GM19455 (cell line): ENCODE measurements around the gene CKAP2L.
A peak's percentile ranks its signal among the peaks of the same experiment; 100 is the strongest.

Source experiments
- ATAC-seq: cut with Tn5 transposase; IDR thresholded peaks from one replicate; pipeline ENCODE4 v1.9.1; 2021; ENCODE audit not compliant: unreplicated experiment

The CKAP2L gene, protein sequence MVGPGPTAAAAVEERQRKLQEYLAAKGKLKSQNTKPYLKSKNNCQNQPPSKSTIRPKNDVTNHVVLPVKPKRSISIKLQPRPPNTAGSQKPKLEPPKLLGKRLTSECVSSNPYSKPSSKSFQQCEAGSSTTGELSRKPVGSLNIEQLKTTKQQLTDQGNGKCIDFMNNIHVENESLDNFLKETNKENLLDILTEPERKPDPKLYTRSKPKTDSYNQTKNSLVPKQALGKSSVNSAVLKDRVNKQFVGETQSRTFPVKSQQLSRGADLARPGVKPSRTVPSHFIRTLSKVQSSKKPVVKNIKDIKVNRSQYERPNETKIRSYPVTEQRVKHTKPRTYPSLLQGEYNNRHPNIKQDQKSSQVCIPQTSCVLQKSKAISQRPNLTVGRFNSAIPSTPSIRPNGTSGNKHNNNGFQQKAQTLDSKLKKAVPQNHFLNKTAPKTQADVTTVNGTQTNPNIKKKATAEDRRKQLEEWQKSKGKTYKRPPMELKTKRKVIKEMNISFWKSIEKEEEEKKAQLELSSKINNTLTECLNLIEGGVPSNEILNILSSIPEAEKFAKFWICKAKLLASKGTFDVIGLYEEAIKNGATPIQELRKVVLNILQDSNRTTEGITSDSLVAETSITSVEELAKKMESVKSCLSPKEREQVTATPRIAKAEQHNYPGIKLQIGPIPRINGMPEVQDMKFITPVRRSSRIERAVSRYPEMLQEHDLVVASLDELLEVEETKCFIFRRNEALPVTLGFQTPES

DNA sequence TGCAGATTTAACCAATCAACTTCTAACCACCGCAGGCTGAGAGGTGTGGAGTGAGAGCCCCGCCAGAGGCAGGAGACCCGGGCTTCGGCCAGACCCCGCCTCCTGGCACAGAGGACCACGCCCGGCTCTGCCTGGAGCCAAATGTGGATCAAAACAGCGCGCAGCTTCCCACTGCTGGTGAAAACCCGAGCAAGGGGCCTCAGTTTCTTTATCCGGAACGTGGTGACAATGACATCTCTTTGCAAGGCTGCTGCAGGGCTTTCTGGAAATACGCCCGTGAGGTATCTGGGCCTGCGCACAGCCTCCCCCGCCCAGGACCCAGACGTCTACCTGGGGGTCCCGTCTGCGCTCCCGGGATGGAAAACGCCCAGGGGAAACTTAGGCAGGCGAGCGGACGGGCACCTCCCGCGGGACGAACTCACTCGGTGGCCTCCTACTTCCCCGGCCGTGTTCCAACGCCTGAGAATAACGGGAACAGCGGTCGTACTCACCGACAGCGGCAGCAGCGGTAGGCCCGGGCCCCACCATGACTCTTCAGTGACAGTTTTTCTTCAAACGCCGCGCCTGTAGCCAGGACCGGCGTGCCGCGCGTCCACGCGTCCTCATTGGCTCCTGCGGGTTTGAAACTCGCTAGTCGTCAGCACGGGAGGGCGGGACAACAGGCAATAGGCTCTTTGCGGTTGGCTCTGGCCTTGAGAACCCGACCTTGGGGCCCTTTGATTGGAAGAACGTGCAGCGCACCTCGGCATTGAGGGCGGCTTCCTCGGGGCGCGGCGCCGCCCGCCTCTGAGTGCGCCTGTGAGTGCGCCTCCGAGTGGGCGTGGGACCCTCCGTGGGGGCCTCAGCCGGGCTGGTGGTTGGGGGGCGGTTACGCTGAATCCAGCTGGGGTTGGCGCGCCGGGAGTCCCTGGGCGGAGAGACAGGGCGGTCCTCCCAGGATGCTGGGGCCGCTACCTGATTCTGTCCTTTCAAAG lies at the start of gene CKAP2L:
Gene CKAP2L (minus strand): TSS at position 539 of the 974 bp plus-strand sequence. CDS start 11 bp downstream, at position 528.
- ATAC-seq = peak; percentile 97

DNA sequence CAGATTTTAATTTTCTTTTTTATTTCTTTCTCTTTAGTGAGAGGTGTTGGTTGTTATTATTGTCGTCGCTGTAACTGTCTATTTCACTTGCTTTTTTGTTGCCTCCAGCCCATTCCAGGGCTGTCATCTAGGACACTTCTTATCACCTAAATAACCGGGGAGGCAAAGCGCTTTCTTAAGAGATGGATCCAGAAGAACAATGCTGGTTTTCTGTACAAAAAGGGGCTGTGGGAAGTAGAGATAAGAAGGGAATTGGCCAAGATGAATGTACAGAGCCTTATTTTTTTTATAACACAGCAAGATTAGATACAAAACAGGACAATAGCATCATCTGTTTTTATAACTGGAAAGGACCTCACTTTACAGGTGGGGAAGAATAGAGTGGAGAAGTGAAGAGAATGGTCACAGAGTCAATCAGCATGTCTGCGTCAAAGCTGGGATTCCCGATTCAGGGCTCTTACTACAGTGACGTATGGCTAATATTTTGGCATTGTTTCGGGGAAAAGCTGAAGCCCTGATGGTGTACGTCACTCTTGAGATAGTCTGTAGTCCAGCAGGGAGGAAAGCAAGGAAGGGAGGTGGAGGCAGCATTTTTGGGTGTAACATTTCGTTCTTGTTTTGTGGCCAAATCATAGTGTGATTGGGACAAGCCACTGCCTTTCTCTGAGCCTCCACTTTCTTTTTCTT lies 49.0 kb upstream of the CKAP2L start:
- ATAC-seq = no peak

DNA sequence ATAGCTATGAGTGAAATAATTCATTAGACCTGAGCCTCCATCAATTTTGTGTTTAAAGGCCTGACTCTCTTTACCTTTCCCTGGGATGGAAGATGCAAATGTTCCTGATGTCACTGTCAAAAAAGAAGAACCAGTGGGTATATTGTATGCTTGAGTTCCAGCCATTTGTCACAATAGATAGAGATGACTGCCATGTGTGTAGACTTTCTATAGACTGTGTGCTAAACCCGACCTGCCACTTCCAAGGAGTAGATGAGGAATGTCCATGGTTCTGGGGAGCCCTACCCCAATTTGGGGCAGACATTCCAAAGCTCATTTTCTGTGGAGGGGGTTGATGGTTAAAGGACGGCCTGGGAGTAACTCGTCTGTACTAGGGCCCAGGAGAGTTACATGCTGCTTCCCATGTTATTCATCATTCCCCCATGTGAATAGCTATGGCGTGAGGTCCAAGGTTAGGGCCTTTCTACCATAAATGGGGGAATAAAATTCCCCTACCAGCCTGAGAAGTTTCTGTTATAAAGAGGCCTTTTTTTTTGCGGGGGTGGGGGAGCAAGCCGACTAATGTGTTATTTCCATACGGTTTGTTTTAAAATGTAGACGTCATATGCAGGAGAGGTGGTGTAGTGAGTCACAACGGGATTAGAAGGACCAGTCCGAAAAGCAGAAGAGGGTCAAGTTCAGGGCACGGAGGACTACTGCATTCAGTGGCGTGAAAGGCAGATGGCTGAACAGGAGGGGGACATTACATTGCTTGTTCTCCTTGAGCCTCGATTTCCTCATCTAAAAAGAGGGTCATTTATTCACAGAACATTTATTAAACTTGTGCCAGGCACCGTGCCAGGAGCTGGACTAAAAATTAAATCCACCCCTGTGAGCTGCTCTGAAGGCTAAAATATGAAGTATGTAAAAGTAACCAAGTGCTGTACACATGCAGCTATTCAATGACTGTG lies 48.2 kb upstream of the CKAP2L start:
- ATAC-seq = peak; percentile 47

DNA sequence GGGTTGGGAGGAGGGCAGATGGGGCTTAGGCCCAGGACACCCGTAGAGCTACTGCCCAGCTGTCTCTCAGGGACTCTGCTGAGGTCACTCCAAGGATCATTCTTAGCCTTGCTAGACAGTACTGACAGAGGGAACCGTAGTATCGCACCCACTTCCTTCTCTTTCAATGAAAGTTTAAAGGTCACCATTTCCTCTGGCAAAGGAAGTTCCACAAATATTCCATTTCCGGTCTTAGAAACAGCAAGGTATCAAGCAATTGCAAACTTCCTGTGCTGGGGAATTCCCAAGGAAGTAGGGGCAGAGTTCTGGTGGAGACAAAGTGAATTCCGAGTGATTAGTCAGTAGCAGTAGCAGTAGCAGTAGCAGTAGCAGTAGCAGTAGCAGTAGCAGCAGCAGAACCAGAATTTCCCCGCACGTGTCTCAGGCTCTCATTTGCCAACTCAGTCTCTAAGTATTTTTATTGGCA lies 47.5 kb upstream of the CKAP2L start:
- no peak for ATAC-seq

DNA sequence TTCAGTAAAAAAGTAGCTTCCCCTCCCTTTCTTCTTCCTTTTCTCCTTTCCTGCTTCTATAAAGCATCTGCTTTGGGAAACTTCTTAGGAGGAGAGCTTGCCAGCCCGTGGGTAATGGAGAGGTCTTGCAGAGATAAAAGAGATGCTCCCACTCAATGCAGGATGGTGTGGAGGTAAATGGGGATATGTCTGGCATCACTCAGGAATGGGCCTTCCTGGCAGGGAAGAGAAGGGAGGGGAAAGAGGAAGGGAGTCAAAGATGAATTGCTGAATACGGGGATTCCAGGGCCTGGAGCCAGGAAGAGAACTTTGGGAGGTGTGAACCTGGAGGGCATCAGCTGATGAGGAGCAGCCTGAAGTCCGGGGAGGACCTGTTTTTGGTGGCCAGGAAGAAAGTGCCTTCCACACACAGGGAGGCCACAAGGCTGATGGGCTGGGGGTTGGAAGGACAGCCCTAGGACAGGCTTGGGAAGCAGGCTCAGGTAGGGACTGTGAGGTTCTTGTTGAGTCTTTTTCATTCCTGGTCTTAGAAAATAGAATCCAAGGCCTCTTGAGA lies 46.9 kb upstream of the CKAP2L start:
- ATAC-seq = no peak

DNA sequence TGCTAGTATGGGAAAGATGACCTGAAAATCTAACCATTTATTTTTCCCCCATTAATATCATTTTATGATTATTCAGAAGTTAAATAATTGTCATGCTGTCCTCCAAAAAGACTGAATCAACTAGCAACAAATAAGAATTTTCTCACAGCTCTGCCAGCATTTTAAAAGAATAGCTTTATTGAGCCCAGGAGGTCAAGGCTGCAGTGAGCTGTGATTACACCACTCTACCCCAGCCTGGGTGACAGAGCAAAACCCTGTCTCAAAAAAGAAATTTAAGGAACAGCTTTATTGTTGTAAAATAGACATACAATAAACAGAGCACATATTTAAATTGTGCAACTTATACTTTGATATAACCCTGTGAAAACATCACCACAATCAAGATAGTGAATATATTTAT lies 44.7 kb upstream of the CKAP2L start:
- no peak for ATAC-seq

DNA sequence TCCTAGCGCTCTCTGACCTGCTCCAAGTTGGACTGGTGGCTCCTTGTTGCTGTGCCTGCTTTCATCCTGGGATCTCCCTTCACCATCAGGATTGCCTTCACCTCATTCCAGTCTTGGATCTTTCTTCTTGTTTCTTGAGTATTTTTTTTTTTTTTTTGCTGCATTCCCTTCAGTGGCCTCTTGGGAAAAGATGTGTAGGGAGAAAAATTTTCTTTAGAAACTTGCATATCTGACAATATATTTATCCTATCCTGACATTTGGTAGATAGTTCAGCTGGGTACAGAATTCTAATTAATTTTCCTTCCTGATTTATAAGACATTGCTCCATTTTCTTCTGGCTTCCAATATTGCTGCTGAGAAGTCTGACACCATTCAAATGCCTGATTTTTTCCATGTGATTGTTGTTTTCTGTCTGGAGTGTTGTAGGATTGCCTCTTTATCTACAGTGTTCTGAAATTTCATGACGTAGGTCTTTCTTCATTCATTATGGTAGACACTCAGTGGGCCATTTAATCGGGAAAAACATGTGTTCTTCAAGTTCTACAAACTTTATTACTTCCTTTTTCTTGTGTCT lies 42.9 kb upstream of the CKAP2L start:
- no peak for ATAC-seq

DNA sequence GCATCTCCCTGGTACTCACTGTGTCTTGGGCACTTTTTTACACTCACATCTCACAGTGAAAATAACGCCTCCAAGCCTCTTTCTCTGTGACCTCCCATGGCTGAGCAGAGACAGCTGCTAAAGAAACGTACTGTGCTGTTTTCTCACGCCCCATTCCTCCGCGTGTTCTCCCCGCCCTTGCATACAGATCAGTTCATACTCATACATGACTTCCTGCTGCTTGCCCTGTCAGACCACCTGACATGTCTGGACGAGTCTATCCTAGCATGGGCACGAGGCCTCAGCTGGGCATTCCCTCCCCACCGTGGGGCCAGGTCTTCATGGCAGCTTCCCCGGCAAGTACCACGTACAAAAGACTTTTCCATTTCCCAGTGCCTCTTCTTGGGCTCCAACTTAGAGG lies 41.1 kb upstream of the CKAP2L start:
- peak; percentile 74 for ATAC-seq

DNA sequence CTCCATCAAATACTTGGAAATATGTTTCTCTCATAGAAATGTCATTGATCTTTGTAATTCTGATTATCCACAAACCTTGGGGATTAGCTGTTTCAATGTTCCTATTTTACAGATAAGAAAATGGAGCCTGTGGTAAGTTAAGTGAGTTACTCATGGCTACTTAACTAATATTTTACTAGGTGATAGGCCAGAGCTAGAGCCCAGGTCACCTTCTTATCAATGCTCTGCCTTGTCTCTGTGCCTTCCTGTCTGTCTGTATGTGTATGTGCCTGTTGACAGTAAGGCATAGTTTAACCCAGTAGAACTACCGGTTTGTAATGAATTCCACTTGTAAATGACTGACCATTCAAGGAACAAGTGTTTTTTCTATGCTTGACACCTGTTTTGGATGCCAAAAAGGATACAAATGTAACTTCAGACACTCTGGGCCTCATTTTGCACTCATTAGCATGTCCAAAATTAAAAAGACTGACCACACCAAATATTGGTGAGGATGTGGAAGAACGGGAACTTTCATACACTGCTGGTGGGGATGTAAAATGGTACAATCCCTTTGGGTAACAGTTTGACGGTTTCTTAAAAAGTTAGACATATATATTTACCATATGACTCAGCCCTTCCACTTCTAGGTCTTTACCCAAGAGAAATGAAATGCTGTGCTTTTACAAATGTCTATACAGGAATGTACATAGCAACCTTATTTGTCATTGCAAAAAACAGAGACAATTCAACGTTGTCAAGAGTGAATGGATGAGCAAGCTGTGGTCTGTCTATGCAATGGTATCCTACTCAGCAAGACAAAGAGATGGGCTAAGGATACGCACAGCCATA lies 39.5 kb upstream of the CKAP2L start:
- no peak for ATAC-seq

DNA sequence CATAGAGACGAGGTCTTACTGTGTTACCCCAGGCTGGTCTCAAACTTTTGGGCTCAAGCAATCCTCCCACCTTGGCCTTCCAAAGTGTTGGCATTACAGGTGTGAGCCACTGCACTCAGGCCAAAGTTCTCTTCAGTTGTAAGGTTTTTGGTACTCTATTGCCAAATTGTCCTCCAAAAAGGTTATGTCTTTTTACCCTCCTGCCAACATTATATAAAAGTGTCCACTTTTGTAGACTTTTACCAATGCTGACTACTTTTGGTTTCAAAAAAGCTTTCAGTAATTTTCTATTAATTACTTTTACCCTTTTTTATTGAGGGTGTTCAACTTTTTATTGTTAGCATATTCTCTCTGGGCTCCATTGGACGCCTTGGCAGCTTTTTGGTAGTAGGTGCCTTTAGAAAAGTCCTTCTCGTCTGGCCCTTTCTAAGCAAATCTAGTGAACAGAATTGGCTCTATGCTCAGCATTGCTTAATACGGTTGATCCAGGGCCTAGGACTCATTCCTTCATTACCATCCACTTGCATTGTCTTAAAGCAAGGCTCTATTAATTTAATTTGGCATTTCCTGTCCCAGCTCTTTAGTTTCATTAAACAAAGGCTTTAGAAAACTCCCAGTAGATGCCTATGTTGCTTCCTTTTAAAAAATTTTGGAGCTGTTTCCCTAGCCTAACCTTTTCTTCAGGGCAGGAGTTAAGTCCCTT lies 36.6 kb upstream of the CKAP2L start:
- no peak for ATAC-seq

DNA sequence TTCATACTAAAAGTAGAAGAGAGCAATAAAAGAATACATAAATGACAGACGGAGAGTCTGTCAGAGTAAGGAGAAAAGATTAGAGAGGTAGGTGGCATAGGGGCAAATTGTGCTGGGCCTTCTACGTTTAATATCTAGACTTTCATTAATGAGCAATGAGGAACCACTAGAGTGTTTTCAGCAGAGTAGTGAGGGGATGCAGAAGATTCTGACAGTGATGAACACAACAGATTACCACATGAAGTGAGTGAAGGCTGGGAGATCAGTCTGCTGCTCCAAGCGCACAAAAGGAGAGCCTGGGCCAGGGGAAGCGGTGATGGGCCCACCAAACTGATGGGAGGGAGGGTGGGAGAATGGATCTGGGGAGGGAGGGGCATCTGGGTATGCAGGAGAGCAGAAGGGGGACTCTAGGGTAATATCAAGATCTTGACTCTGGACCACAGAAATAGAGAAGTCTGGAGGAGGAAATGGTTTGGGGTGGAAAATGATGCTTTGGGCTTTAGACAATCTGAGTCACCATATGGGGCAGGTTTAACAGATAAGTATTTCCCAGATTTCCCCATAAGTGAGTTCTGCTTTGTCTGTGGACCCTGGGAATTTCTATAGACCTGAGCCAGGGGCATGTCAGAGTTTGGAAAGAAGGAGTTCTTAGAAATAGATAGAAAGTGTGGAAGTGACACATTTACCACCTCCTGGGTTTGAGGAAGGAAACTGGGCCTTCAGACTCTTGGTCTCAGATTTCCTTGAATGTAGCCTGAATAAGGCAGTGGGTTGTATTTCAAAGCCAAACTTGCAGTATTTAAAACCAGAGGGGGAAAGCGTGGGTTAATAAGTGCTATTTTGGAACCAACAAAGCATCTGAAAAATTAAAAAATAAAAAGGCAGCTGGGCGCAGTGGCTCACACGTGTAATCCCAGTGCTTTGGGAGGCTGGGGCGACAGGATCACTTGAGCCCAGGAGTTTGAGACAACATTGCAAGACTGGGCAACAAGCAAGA lies 34.9 kb upstream of the CKAP2L start:
- no peak for ATAC-seq

DNA sequence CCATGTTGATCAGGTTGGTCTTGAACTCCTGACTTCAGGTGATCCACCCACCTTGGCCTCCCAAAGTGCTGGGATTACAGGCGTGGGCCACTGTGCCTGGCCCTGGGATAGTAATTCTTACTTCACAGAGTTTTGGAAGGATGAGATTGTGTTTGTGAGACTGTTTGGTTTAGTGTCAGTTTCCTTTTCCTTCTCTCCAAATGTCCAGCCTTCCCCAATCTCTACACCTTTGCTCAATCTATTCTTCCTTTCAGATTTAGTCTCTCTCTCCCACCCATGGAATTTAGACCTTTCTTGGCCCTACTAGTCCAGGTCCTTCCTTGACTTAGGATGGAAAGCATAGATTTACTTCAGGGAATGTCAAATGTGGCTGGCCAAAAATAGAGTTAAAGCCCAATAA lies 32.1 kb upstream of the CKAP2L start:
- no peak for ATAC-seq

DNA sequence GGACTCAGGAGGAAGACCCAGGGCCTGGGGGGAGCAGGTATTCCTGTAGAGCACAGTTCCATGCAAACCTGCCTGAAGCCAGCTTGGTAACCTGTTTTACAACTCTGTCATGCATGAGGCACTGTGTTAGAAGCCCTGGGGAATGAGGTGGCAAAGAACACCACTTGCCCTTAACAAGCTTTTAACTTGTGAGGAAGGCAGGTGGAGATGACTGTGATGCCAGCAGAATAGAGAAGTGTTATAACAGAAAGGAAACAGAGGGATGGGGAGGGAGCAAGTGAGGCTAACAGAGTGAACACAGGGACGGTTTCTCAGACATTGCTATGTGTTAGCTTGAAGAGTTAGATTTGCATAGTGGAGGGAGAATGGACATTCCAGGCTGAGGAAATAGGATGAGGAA lies 31.4 kb upstream of the CKAP2L start:
- no peak for ATAC-seq

DNA sequence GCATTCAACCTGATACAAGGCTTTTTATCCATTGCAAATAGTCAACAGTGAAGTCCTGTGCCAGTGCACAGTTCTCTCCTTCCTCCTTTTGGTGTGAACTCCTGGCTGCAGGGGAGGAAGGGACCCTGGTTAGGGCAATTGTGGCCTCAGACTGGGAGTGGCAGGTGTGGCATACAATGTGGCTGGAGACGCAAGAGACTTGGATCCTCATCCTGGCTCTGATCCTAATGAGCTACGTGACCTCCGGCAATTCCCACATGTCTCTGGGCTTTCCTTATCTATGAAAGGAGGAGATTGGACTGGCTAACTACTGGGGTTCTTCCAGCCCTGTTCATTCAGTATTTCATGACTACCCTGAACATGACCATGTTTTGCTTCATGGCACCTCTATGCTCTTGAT lies 30.4 kb upstream of the CKAP2L start:
- no peak for ATAC-seq

DNA sequence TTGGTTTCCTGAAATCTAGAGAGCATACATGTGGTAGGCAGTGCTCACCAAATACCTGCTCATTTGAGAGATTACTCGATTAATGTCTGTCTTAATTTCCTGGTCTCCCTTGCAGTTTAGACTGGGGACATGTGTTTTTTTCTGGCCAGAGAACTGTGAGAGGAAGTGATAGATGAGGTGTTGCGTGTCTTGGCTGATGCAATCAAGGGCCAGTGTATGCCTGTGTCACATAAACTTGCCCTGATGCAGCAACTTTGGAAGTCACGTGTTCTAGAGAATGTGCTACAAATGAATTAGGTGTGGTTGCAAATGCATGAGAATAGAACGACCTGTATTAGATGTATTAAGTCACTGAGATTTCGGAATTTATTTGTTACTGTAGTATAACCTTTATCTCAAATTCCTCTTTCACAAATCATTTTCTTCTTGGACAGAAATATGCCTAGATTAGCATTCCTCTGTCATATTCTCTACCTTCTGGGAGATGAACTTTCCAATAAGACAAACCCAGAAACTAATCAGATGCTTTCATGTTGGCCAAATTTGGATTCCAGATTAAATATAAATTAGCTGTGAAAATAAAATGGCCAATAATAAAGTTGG lies 29.8 kb upstream of the CKAP2L start:
- peak; percentile 65 for ATAC-seq
